ENCODE measurements around the gene MYO1G.

GRCh38 chr7:44935016-44935415 is 43.8 kb downstream of the MYO1G start:
- TF ChIP-seq CTCF (IDR thresholded peaks at IDR 0.05) (no peak), ZFX (IDR thresholded peaks at IDR 0.05; ENCODE audit: borderline replicate concordance) (no peak)

Measured in 22Rv1 (cell line).